ENCODE results near the gene RAP1GAP. TPM values are rescaled to one million over a fixed set of nuclear protein-coding genes. Genes with fewer than 3 reads are reported as not detected.

RAP1GAP gene
- total and polyA plus RNA-seq, 9 of the 15 experiments (the other 6 are each of a cell fraction or from before 2014, with no cell fraction given), result 0.29 to 30.2 (median 19.2) TPM

GRCh38 chr1:21653744-21654100 is 15.4 kb downstream of the RAP1GAP start:
- intact Hi-C loops (cut with micrococcal nuclease) (no loop called here), in situ Hi-C loops (cut with MboI) (loop anchor here (10.0 to 25.0 kb wide), 2 partner anchors 141 to 399 kb away; partner anchors contain the start of gene ALPL)
- no peak overlapping the region for H3K4me2 ChIP-seq (ENCODE audit: insufficient read depth, low read length)
- ATAC-seq, result no peak
- FAIRE-seq, result no peak
- peaks cover 3% of the 10 kb centered on the region; the same call in 1 of the 3 replicates for H3K36me3 ChIP-seq (ENCODE audit: control insufficient read depth, insufficient read depth, low read length)
- H3K9ac ChIP-seq (ENCODE audit: insufficient read depth in 1 of 2, low read depth in 2 of 2, low read length in 2 of 2), result no peak overlapping the region
- BruUV-seq (replicated peaks), result no TSS peak
- peaks cover 33% of the 10 kb centered on the region; the same call in 1 of the 2 replicates for H4K20me1 ChIP-seq (replicated peaks; ENCODE audit: control insufficient read depth, insufficient read depth, low read length)
- no peak overlapping the region for H3K4me3 ChIP-seq
- no peak for DNase-seq (ENCODE audit: extremely low read depth in 1 of 4, low spot score in 3 of 4)
- POLR2A ChIA-PET, result no interaction called here
- no peak overlapping the region for H3K27ac ChIP-seq (ENCODE audit: extremely low read depth, low read depth, low read length)
- H3K27me3 ChIP-seq (ENCODE audit: control insufficient read depth in 2 of 2, insufficient read depth in 2 of 2, low read length in 2 of 2), result no peaks in the 10 kb centered on the region; a peak in 1 of 5 replicates
- CTCF ChIA-PET (ENCODE audit: low intra/inter-chr PET ratio), result no interaction called here
- H3K9me1 ChIP-seq (ENCODE audit: control insufficient read depth, insufficient read depth, low read length), result peaks cover 7% of the 10 kb centered on the region
- H3K4me1 ChIP-seq (replicated peaks in 1 of 2; ENCODE audit: control insufficient read depth in 2 of 2, insufficient read depth in 2 of 2, low read length in 2 of 2), result peaks cover 18 to 49% of the 10 kb centered on the region in 2 experiments; a peak in 4 of 5 replicates
- TF ChIP-seq SUPT5H (IDR thresholded peaks at IDR 0.05), result no peak
- no peak for TF ChIP-seq PRMT5 (CRISPR knock-in tag; IDR thresholded peaks at IDR 0.05)
- no peak for TF ChIP-seq ARID1B (IDR thresholded peaks at IDR 0.05)
- no peak for TF ChIP-seq RBM15 (IDR thresholded peaks at IDR 0.05; ENCODE audit: insufficient read depth, low read length)
- TF ChIP-seq PYGO2 (tag; IDR thresholded peaks at IDR 0.05), result no peak
- TF ChIP-seq ZNF239 (CRISPR knock-in tag; IDR thresholded peaks at IDR 0.05), result no peak
- no peak for TF ChIP-seq ZBTB34 (CRISPR knock-in tag; IDR thresholded peaks at IDR 0.05)
- 63% methylated on average over 6 of the region's 6 CpGs for WGBS (ENCODE audit: insufficient coverage, low coverage, missing lambda C conversion rate)
- H2AFZ ChIP-seq (ENCODE audit: low read depth, low read length), result no peak overlapping the region
- peaks cover 14% of the 10 kb centered on the region for H3K79me2 ChIP-seq (ENCODE audit: control insufficient read depth, insufficient read depth, low read length)
- H3K9me3 ChIP-seq (replicated peaks; ENCODE audit: control insufficient read depth, insufficient read depth, low read depth, low read length), result no peaks in the 10 kb centered on the region

Data from K562 (cell line).